Measurements from ENCODE around the gene DEGS2.

GRCh38 chr14:100132161-100132902 lies 27.1 kb downstream of the DEGS2 start:
- TF ChIP-seq POLR2A (IDR thresholded peaks at IDR 0.05): no peak
- TF ChIP-seq CTCF (IDR thresholded peaks at IDR 0.05): no peak

Data from right lobe of liver (tissue), 4 donors.